ENCODE data around the gene SBK2.

DNA sequence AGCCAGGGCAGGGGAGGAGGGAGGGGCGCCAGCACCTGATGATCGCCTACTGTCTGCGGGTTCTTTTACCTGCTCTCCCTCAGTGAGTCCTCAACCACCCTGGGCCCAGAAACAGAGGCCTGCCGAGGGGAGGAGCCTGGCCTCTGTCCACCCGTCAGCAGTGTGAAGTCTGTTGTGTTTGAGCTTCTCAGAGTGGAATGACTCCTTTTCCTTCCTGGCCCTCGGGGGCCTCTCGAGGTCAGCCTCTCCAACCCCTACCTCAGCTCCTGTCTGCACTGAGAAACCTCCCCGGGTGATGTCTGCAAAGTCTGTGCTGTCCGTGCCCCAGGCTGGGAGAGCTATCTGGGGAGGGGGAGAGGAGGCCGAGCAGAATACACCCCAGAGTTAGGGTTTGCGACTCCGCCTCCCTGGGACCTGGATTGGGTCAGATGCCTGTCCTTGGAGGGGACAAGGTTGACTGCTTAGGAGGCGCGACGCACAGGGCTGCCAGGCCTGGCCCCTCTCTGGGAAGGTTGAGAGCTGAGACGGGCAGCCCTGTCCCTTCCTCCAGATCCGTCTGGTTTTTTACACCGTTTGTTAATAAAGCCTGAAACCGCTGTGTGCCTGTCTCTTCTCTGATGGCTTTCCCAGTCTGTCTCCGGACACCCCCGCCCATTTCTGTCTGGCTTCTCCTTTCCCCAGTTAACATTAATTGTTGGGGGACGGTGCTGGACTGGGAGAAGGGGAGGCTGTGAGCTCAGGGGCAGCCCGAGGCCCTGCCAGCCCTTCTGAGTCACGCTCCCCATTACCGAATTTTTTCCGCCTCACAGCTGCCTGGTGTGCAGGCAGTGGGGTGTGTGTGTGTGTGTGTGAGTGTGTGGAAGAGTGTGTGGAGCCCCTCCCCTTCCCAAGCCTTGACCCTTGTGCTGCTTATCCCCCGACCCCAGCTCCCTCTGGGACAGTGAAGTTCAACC is 49.7 kb downstream of the SBK2 start:
- TF ChIP-seq, protein P1, sequence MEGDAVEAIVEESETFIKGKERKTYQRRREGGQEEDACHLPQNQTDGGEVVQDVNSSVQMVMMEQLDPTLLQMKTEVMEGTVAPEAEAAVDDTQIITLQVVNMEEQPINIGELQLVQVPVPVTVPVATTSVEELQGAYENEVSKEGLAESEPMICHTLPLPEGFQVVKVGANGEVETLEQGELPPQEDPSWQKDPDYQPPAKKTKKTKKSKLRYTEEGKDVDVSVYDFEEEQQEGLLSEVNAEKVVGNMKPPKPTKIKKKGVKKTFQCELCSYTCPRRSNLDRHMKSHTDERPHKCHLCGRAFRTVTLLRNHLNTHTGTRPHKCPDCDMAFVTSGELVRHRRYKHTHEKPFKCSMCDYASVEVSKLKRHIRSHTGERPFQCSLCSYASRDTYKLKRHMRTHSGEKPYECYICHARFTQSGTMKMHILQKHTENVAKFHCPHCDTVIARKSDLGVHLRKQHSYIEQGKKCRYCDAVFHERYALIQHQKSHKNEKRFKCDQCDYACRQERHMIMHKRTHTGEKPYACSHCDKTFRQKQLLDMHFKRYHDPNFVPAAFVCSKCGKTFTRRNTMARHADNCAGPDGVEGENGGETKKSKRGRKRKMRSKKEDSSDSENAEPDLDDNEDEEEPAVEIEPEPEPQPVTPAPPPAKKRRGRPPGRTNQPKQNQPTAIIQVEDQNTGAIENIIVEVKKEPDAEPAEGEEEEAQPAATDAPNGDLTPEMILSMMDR (conservative IDR thresholded peaks at IDR 0.05; ENCODE audit: low read length) = no peak
- TF ChIP-seq EZH2phosphoT487 (IDR thresholded peaks at IDR 0.05; ENCODE audit: borderline replicate concordance, low read depth, low read length) = no peak

Data from OCI-LY7 (cell line).